RWPE2 (cell line): ENCODE results near the gene ADGRG6.
"Not testable (repeated sequence)": the region's sequence is repeated elsewhere in the genome, so short reads cannot be mapped to it uniquely, and the experiment has no call there.

Experiments
- ATAC-seq: fragments of 200-7000 bp; cut with Tn5 transposase; 3 replicates; pipeline ENCODE4 v1.9.1; 2021; ENCODE audit warnings: low read depth
- DNase-seq: peaks from one replicate; pipeline ENCODE4 v3.0.0-alpha.2; 2020; ENCODE audit warnings: low spot score
- H3K27ac ChIP-seq: fragments of 450-650 bp; 2 replicates; pipeline ENCODE4 v1.5.1; 2017; ENCODE audit warnings: mild to moderate bottlenecking; ENCODE audit not compliant: poor library complexity, severe bottlenecking
- H3K27me3 ChIP-seq: fragments of 250-450 bp; sonication (Bioruptor Pico); 2 replicates; pipeline ENCODE4 v1.5.1; 2021; ENCODE audit warnings: mild to moderate bottlenecking, moderate library complexity; ENCODE audit not compliant: insufficient read depth, poor library complexity, severe bottlenecking
- H3K36me3 ChIP-seq: fragments of 250-450 bp; sonication (Bioruptor Pico); 2 replicates; pipeline ENCODE4 v1.5.1; 2020; ENCODE audit warnings: low read depth, mild to moderate bottlenecking, moderate library complexity
- H3K4me1 ChIP-seq: fragments of 250-450 bp; sonication (Bioruptor Pico); 2 replicates; pipeline ENCODE4 v1.5.1; 2021; ENCODE audit warnings: mild to moderate bottlenecking, moderate library complexity; ENCODE audit not compliant: insufficient read depth, poor library complexity, severe bottlenecking
- H3K4me3 ChIP-seq: fragments of 250-450 bp; sonication (Bioruptor Pico); 2 replicates; pipeline ENCODE4 v1.5.1; 2021; ENCODE audit warnings: mild to moderate bottlenecking, moderate library complexity; ENCODE audit not compliant: severe bottlenecking
- H3K9me3 ChIP-seq: fragments of 250-450 bp; sonication (Bioruptor Pico); 2 replicates; pipeline ENCODE4 v1.5.1; 2021; ENCODE audit warnings: mild to moderate bottlenecking, moderate library complexity; ENCODE audit not compliant: severe bottlenecking
- TF ChIP-seq, protein P1 (sequence below): fragments of 450-650 bp; IDR thresholded peaks from one replicate; pipeline ENCODE4 v1.5.1; 2017; ENCODE audit warnings: mild to moderate bottlenecking, moderate library complexity; ENCODE audit not compliant: poor library complexity, severe bottlenecking

The ADGRG6 gene

DNA sequence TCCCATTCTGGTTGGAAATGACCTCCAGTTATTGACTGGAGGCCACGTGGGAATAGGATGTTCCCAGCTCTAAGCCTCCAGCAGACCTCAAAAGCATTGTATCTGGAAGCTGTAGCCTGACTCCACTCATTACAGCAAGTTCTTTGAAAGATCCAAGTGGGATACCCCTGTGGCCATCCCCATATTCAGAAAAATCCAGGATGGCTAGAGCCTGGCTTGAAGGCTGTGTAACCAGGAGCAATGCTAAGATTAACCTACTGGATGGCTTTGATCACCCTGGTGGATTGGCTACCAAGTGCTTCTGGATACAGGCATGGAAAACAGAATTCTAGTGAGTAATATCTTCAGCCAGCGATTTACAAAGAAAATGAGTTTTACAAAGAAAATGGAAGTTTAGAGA lies 151.2 kb downstream of the ADGRG6 start:
- H3K4me3 ChIP-seq = no peak overlapping the region
- no peaks in the 10 kb centered on the region for H3K9me3 ChIP-seq
- H3K36me3 ChIP-seq = peaks cover 13% of the 10 kb centered on the region
- H3K27ac ChIP-seq = no peak overlapping the region
- TF ChIP-seq, protein P1, sequence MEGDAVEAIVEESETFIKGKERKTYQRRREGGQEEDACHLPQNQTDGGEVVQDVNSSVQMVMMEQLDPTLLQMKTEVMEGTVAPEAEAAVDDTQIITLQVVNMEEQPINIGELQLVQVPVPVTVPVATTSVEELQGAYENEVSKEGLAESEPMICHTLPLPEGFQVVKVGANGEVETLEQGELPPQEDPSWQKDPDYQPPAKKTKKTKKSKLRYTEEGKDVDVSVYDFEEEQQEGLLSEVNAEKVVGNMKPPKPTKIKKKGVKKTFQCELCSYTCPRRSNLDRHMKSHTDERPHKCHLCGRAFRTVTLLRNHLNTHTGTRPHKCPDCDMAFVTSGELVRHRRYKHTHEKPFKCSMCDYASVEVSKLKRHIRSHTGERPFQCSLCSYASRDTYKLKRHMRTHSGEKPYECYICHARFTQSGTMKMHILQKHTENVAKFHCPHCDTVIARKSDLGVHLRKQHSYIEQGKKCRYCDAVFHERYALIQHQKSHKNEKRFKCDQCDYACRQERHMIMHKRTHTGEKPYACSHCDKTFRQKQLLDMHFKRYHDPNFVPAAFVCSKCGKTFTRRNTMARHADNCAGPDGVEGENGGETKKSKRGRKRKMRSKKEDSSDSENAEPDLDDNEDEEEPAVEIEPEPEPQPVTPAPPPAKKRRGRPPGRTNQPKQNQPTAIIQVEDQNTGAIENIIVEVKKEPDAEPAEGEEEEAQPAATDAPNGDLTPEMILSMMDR = no peak
- ATAC-seq = no peak
- H3K4me1 ChIP-seq = no peaks in the 10 kb centered on the region
- DNase-seq = no peak
- H3K27me3 ChIP-seq = no peaks in the 10 kb centered on the region

DNA sequence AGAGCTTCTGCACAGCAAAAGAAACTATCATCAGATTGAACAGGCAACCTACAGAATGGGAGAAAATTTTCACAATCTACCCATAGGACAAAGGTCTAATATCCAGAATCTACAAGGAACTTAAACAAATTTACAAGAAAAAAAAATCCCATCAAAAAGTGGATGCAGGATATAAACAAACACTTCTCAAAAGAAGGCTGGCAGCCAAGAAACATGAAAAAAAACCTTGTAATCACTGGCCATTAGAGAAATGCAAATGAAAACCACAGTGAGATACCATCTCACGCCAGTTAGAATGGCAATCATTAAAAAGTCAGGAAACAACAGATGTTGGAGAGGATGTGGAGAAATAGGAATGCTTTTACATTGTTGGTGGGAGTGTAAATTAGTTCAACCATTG lies 152.4 kb downstream of the ADGRG6 start:
- H3K27me3 ChIP-seq, DNase-seq, H3K27ac ChIP-seq, H3K4me3 ChIP-seq, H3K4me1 ChIP-seq, ATAC-seq, H3K9me3 ChIP-seq: not testable (repeated sequence)
- H3K36me3 ChIP-seq = peaks cover 10% of the 10 kb centered on the region

DNA sequence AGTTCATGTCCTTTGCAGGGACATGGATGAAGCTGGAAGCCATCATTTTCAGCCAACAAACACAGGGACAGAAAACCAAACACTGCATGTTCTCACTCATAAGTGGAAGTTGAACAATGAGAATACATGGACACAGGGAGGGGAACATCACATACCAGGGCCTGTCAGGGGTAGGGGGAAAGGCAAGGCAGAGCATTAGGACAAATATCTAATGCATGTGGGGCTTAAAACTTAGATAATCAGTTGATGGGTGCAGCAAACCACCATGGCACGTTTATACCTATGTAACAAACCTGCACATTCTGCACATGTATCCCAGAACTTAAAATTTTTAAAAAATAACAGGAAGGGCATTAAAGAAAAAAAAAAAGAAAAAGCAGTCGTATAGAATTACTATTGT lies 153.0 kb downstream of the ADGRG6 start:
- not testable (repeated sequence) for H3K27ac ChIP-seq, H3K4me3 ChIP-seq, ATAC-seq, H3K9me3 ChIP-seq, DNase-seq, H3K4me1 ChIP-seq, H3K36me3 ChIP-seq, H3K27me3 ChIP-seq

DNA sequence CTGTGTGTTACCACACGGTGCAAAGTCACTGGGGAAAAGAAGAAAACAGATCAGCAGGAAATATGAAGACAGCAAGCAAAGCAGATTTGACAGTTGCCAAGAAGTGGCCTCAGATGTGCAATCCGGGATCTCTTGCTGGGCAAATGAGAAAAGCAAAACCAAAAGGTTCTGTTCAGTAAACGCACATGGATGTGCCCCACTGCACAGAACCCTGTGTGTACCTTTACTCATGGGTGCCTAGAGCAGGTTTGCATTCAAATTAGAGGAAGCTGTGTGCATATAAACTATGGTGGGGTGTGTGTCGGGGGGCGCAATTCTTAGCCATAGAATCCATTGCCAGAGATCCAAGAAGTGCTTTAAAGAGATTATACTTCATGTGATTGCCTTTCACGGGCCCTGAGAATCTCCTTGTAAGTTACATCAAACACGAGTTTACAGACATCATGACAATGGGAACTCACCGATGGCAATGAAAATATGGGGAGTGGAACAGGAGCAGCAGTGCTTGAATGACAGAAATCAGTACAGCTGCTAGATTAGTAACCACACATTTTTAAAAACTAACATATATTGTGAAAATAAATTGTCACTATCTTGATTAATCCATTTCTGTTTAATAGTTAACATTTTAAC lies 154.3 kb downstream of the ADGRG6 start:
- no peak for ATAC-seq
- no peaks in the 10 kb centered on the region for H3K4me1 ChIP-seq
- H3K27me3 ChIP-seq = no peaks in the 10 kb centered on the region
- no peak overlapping the region for H3K27ac ChIP-seq
- no peaks in the 10 kb centered on the region for H3K36me3 ChIP-seq
- DNase-seq = no peak
- TF ChIP-seq, protein P1 = no peak
- no peaks in the 10 kb centered on the region for H3K9me3 ChIP-seq
- no peak overlapping the region for H3K4me3 ChIP-seq

DNA sequence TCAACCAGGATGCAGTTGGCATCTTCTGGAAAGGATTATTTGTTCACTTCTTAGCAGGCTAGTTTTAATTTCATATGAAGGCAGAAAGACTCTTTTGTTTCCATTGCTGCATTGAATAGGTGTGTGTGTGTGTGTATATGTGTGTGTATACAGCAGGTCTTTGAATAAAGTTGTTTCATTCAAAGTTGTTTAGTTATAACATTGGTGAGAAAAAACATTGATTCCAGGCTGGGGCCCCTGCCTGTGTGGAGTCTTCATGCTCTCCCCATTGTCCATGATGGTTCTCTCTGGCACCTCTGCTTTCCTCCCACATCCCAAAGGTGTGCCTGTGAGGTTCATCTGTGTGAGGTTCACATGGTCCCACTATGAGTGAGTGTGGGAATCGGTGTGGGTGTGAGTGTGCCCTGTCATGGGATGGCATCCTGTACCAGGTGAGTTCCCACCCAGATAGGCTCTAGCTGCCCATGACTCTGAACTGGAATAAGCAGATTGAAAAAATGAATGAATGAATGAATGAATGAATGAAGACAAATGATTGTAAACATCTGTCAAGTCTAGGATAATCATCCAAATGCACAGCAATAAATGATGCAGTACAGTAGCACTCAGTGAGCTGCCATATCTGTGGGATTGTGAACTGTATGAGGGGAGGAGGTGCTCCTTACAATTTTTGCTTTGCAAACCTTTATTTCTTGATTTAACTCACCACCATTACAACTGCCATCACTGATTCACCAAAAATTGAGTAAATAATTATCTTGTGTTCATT lies 156.0 kb downstream of the ADGRG6 start:
- H3K4me3 ChIP-seq = no peak overlapping the region
- TF ChIP-seq, protein P1 = no peak
- H3K4me1 ChIP-seq = no peaks in the 10 kb centered on the region
- H3K36me3 ChIP-seq = no peaks in the 10 kb centered on the region
- DNase-seq = no peak
- no peak overlapping the region for H3K27ac ChIP-seq
- H3K27me3 ChIP-seq = no peaks in the 10 kb centered on the region
- no peak for ATAC-seq
- H3K9me3 ChIP-seq = peaks cover 3% of the 10 kb centered on the region

DNA sequence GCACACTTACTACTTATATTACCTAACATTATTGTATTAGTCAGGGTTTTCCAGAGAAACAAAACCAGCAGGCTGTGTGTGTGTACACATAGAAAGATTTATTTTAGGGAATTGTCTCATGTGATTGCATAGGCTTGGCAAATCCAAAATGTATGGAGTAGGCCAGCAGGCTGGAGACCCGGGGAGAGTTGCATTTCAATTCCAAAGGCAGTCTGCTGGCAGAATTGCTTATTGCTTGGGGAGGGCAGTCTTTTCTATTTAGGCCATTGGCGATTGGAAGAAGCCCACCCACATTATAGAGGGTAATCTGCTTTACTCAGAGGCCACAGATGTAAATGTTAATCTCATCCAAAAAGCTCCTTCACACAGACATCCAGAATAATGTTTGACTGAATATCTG lies 157.0 kb downstream of the ADGRG6 start:
- Histone ChIP-seq H3K9me3 (peaks cover 3% of the 10 kb centered on the region), H3K27ac (no peak overlapping the region), H3K27me3 (no peaks in the 10 kb centered on the region), H3K36me3 (no peaks in the 10 kb centered on the region), H3K4me1 (no peaks in the 10 kb centered on the region), H3K4me3 (no peak overlapping the region)
- TF ChIP-seq, protein P1 = no peak
- ATAC-seq = no peak
- no peak for DNase-seq
